ENCODE measurements around the gene IPO5.
"Not testable (repeated sequence)": the region's sequence is repeated elsewhere in the genome, so short reads cannot be mapped to it uniquely, and the experiment has no call there.

Gene IPO5

GRCh38 chr13:98041081-98041820, 87.8 kb downstream of the IPO5 start:
- TF ChIP-seq, protein P1, sequence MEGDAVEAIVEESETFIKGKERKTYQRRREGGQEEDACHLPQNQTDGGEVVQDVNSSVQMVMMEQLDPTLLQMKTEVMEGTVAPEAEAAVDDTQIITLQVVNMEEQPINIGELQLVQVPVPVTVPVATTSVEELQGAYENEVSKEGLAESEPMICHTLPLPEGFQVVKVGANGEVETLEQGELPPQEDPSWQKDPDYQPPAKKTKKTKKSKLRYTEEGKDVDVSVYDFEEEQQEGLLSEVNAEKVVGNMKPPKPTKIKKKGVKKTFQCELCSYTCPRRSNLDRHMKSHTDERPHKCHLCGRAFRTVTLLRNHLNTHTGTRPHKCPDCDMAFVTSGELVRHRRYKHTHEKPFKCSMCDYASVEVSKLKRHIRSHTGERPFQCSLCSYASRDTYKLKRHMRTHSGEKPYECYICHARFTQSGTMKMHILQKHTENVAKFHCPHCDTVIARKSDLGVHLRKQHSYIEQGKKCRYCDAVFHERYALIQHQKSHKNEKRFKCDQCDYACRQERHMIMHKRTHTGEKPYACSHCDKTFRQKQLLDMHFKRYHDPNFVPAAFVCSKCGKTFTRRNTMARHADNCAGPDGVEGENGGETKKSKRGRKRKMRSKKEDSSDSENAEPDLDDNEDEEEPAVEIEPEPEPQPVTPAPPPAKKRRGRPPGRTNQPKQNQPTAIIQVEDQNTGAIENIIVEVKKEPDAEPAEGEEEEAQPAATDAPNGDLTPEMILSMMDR (IDR thresholded peaks at IDR 0.05; ENCODE audit: borderline replicate concordance, control extremely low read depth, extremely low read depth, insufficient read depth, missing control alignments) = no peak
- no peak for DNase-seq (ENCODE audit: low spot score)
- in situ Hi-C loops (cut with MboI; ENCODE audit: low sequenced_read_pairs, unreplicated experiment) = no loop called here

- DNase-seq (ENCODE audit: low spot score) = no peak
- in situ Hi-C loops (cut with MboI; ENCODE audit: low sequenced_read_pairs, unreplicated experiment) = no loop called here
- TF ChIP-seq, protein P1 (IDR thresholded peaks at IDR 0.05; ENCODE audit: borderline replicate concordance, control extremely low read depth, extremely low read depth, insufficient read depth, missing control alignments) = no peak
Observed at GRCh38 chr13:98044301-98044700, 90.8 kb downstream of the IPO5 start.

- DNase-seq (ENCODE audit: low spot score) = not testable (repeated sequence)
Observed at GRCh38 chr13:98047785-98048184, 94.3 kb downstream of the IPO5 start.

GRCh38 chr13:98048265-98048664, 94.8 kb downstream of the IPO5 start:
- TF ChIP-seq, protein P1 (IDR thresholded peaks at IDR 0.05; ENCODE audit: borderline replicate concordance, control extremely low read depth, extremely low read depth, insufficient read depth, missing control alignments) = no peak
- DNase-seq (ENCODE audit: low spot score) = no peak
- in situ Hi-C loops (cut with MboI; ENCODE audit: low sequenced_read_pairs, unreplicated experiment) = no loop called here

More at GRCh38 chr13:98047785-98048184, 94.3 kb downstream of the IPO5 start:
- in situ Hi-C loops (cut with MboI; ENCODE audit: low sequenced_read_pairs, unreplicated experiment) = not testable (repeated sequence)

- in situ Hi-C loops (cut with MboI; ENCODE audit: low sequenced_read_pairs, unreplicated experiment) = no loop called here
- no peak for DNase-seq (ENCODE audit: low spot score)
- TF ChIP-seq, protein P1 (IDR thresholded peaks at IDR 0.05; ENCODE audit: borderline replicate concordance, control extremely low read depth, extremely low read depth, insufficient read depth, missing control alignments) = no peak
Observed at GRCh38 chr13:98050041-98050466, 96.6 kb downstream of the IPO5 start.

GRCh38 chr13:98052412-98052811, 98.9 kb downstream of the IPO5 start:
- DNase-seq (ENCODE audit: low spot score) = no peak
- TF ChIP-seq, protein P1 (IDR thresholded peaks at IDR 0.05; ENCODE audit: borderline replicate concordance, control extremely low read depth, extremely low read depth, insufficient read depth, missing control alignments) = no peak
- in situ Hi-C loops (cut with MboI; ENCODE audit: low sequenced_read_pairs, unreplicated experiment) = no loop called here

GRCh38 chr13:98054301-98054700, 100.8 kb downstream of the IPO5 start:
- DNase-seq (ENCODE audit: low spot score) = no peak
- TF ChIP-seq, protein P1 (IDR thresholded peaks at IDR 0.05; ENCODE audit: borderline replicate concordance, control extremely low read depth, extremely low read depth, insufficient read depth, missing control alignments) = no peak
- in situ Hi-C loops (cut with MboI; ENCODE audit: low sequenced_read_pairs, unreplicated experiment) = no loop called here

Data from GM13976 (cell line).